Stimulated activated naive CD8-positive, alpha-beta T cell treated with anti-CD3 and anti-CD28 coated beads, Interleukin-15, Interleukin-2, amounts not matched to agents 100 ng/mL and 50 ng/mL, for 24 hours (primary cell): ENCODE data around the gene ANKLE2.

Source experiments
- H3K27ac Mint-ChIP-seq: one replicate; pipeline ENCODE4 v1.8.0; 2021; ENCODE audit warnings: mild to moderate bottlenecking, mixed read lengths
- H3K27me3 Mint-ChIP-seq: one replicate; pipeline ENCODE4 v1.8.0; 2021; ENCODE audit warnings: mixed read lengths
- H3K36me3 Mint-ChIP-seq: one replicate; pipeline ENCODE4 v1.8.0; 2021; ENCODE audit warnings: low read depth, mixed read lengths
- H3K4me1 Mint-ChIP-seq: one replicate; pipeline ENCODE4 v1.8.0; 2021; ENCODE audit warnings: low read depth, mixed read lengths
- H3K4me3 Mint-ChIP-seq: one replicate; pipeline ENCODE4 v1.8.0; 2021; ENCODE audit warnings: mild to moderate bottlenecking, mixed read lengths
- H3K9me3 Mint-ChIP-seq: one replicate; pipeline ENCODE4 v1.8.0; 2021; ENCODE audit warnings: mixed read lengths

The ANKLE2 gene

DNA sequence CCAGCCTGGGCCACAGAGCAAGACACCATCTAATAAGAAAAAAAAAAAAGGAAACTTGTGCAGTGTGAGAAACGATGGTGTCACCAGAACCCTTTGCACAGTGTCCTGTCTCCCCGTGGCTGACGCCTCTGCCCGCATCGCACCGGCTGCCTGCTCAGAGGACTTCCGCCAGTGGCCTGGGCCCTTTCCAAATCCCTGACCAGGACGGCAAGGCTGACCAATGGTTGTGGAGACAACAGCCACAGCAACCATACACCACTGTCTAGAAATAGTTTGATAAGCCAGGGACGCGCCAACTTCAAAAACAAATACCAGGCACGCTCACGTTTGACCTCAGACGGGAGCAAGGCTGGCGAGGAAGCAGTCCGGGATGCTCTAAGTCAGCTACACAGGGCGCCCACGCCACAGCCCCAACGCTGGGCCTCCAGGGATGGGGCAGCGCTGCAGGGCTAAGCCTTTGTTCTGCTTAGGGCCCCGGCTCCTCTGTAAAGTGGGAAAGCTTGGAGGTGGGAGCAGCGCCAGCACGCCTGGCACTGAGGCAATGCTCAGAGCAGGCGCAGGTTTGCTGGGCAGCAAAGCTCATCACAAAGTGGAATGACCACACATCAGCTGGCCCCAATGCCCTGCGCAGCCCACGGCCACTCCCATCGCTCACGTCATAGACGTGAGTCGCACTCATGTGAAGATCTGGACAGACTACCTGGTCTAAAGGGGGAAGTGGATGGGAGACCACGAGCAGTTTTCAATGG, 38.4 kb downstream of the ANKLE2 start:
- peak overlapping the region; percentile 40 for H3K27ac Mint-ChIP-seq
- H3K36me3 Mint-ChIP-seq: peaks cover 76% of the 10 kb centered on the region
- H3K4me3 Mint-ChIP-seq: no peak overlapping the region

GRCh38 chr12:132720606-132721345, 40.9 kb downstream of the ANKLE2 start:
- H3K9me3 Mint-ChIP-seq: no peaks in the 10 kb centered on the region
- H3K4me1 Mint-ChIP-seq: no peaks in the 10 kb centered on the region
- no peaks in the 10 kb centered on the region for H3K27me3 Mint-ChIP-seq
- no peak overlapping the region for H3K27ac Mint-ChIP-seq
- peaks cover 59% of the 10 kb centered on the region for H3K36me3 Mint-ChIP-seq
- H3K4me3 Mint-ChIP-seq: peak overlapping the region; percentile 28

More for the DNA sequence above, 38.4 kb downstream of the ANKLE2 start:
- H3K4me1 Mint-ChIP-seq: peaks cover 6% of the 10 kb centered on the region
- no peaks in the 10 kb centered on the region for H3K27me3 Mint-ChIP-seq
- H3K9me3 Mint-ChIP-seq: no peaks in the 10 kb centered on the region

DNA sequence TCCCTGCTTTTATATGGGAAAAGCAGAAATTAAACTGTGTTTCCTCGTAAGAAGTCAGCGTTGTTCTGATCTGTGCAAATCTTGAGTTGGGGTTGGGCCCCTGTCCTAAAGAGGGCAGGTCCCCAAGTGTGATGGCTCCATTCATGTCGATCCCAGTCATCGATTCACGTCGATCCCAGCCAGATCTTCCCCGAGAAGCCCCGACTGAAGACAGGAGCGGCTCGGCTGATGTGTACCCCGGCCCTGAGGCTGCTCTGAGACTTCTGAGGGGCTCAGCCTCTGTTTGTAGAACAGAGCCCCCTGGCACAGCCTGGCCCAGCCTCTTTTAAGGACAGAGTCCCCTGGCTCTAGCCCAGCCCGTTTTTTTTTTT, 41.7 kb downstream of the ANKLE2 start:
- H3K4me3 Mint-ChIP-seq: no peak overlapping the region
- H3K9me3 Mint-ChIP-seq: no peaks in the 10 kb centered on the region
- no peak overlapping the region for H3K27ac Mint-ChIP-seq
- H3K4me1 Mint-ChIP-seq: no peaks in the 10 kb centered on the region
- H3K36me3 Mint-ChIP-seq: peaks cover 54% of the 10 kb centered on the region
- no peaks in the 10 kb centered on the region for H3K27me3 Mint-ChIP-seq

- Mint-ChIP-seq H3K4me3 (no peak overlapping the region), H3K27ac (no peak overlapping the region), H3K27me3 (no peaks in the 10 kb centered on the region), H3K36me3 (peaks cover 57% of the 10 kb centered on the region), H3K4me1 (peaks cover 3% of the 10 kb centered on the region), H3K9me3 (no peaks in the 10 kb centered on the region)
Observed at GRCh38 chr12:132719141-132719953, 42.3 kb downstream of the ANKLE2 start.

- H3K4me3 Mint-ChIP-seq: no peak overlapping the region
- H3K36me3 Mint-ChIP-seq: peaks cover 54% of the 10 kb centered on the region
- peaks cover 6% of the 10 kb centered on the region for H3K4me1 Mint-ChIP-seq
- H3K27me3 Mint-ChIP-seq: no peaks in the 10 kb centered on the region
- no peak overlapping the region for H3K27ac Mint-ChIP-seq
- no peaks in the 10 kb centered on the region for H3K9me3 Mint-ChIP-seq
Observed at GRCh38 chr12:132718644-132719043, 43.0 kb downstream of the ANKLE2 start.

DNA sequence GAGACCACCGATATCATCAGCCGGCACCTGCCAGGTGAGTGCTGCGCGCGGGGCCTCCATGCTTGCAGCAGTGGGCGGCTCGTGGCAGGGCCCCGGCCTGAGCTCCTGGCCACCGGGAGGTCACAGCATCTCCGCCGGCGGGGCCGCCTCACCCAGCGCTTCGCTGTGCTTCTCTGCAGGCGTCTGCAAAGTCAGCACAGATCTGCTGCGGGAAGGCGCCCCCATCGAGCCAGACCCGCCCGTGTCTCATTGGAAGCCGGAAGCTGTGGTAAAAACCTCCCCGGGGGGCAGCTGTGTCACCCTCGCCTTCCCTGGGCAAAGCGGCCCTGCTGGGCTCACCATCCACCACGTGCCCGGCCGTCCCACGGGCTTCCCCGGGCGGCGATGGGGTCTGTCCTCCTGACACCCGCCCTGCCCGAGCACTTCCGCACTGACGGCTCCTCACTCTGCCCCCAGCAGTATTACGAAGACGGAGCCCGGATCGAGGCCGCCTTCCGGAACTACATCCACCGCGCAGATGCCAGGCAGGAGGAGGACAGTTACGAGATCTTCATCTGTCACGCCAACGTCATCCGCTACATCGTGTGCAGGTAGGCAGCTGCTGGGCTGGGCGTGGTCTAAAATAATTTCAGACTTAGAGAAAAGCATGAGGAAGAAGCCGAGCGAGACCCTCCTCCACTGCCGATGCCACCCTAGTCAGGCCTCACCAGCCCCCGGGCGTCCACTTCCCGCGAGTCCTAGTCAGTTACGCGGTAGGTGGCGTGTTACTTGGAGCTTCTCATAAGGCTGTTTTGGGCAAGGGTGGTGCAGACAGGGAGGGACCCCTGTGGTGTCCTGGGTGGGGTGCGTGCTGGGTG, 43.9 kb downstream of the ANKLE2 start:
- peaks cover 15% of the 10 kb centered on the region for H3K4me1 Mint-ChIP-seq
- no peak overlapping the region for H3K4me3 Mint-ChIP-seq
- no peaks in the 10 kb centered on the region for H3K9me3 Mint-ChIP-seq
- H3K27me3 Mint-ChIP-seq: no peaks in the 10 kb centered on the region
- no peak overlapping the region for H3K27ac Mint-ChIP-seq
- peaks cover 54% of the 10 kb centered on the region for H3K36me3 Mint-ChIP-seq

GRCh38 chr12:132717011-132717410, 44.6 kb downstream of the ANKLE2 start:
- no peak overlapping the region for H3K27ac Mint-ChIP-seq
- no peaks in the 10 kb centered on the region for H3K27me3 Mint-ChIP-seq
- peaks cover 21% of the 10 kb centered on the region for H3K4me1 Mint-ChIP-seq
- no peak overlapping the region for H3K4me3 Mint-ChIP-seq
- H3K36me3 Mint-ChIP-seq: peaks cover 57% of the 10 kb centered on the region
- no peaks in the 10 kb centered on the region for H3K9me3 Mint-ChIP-seq

DNA sequence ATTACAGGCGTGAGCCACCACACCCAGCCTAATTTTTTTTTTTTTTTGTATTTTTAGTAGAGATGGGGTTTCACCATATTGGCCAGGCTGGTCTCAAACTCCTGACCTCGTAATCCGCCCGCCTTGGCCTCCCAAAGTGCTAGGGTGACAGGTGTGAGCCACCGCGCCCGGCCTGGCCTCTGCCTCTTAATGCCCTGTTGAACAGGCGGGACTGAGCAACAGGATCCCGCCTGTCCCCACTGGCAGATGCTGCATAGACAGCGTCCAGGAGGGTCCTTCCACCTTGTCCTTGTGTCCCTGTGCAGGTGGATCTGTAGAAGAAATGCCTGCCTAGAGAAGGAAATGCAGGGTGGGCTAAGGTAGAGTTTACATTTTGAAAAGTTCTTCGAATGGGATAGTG, 45.3 kb downstream of the ANKLE2 start:
- Mint-ChIP-seq H3K9me3 (no peaks in the 10 kb centered on the region), H3K27ac (no peak overlapping the region), H3K4me1 (peaks cover 28% of the 10 kb centered on the region), H3K4me3 (no peak overlapping the region), H3K36me3 (peaks cover 53% of the 10 kb centered on the region), H3K27me3 (no peaks in the 10 kb centered on the region)

- Mint-ChIP-seq H3K9me3 (no peaks in the 10 kb centered on the region), H3K36me3 (peaks cover 49% of the 10 kb centered on the region), H3K4me3 (no peak overlapping the region), H3K27me3 (no peaks in the 10 kb centered on the region), H3K4me1 (peaks cover 28% of the 10 kb centered on the region), H3K27ac (no peak overlapping the region)
Observed at GRCh38 chr12:132715874-132716273, 45.8 kb downstream of the ANKLE2 start.

GRCh38 chr12:132713123-132713522, 48.5 kb downstream of the ANKLE2 start:
- Mint-ChIP-seq H3K27me3 (no peaks in the 10 kb centered on the region), H3K9me3 (no peaks in the 10 kb centered on the region), H3K36me3 (peaks cover 31% of the 10 kb centered on the region), H3K27ac (peak overlapping the region; percentile 40), H3K4me1 (peaks cover 33% of the 10 kb centered on the region), H3K4me3 (peak overlapping the region; percentile 39)

DNA sequence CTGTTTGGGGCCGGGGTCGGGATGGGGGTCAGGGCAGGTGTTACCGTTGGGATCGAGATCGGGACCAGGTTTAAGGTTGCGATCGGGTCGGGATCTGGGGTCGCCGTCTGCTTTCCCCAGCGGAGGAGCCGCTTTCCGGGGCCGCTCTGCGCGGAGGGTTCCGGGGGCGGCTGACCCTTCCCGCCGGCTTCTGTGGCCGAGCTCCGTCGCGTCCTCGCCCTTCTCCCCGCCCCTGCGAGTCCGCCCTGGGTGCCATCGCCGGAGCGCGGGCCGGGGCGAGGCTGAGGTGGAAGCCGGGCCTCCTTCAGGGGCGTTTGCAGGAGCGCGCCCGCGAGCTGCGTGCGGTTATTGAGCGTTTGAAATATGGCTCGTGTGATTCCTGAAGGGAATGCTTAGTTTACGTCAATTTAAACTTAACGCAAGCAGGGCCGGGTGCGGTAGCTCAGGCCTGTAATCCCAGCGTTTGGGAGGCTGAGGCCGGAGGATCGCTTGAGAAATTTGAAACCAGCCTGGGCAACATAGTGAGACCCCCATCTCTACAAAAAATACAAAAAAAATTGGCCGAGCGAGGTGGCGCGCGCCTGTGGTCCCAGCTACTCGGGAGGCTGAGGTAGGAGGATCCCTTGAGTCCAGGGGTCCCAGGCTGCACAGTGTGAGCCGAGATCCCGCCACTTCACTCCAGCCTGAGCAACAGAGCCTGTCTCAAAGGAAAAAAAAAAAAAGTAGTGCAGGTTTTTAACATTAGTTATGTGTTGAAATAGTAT, 50.4 kb downstream of the ANKLE2 start:
- H3K4me3 Mint-ChIP-seq: peak overlapping the region; percentile 85
- H3K36me3 Mint-ChIP-seq: peaks cover 35% of the 10 kb centered on the region
- H3K27me3 Mint-ChIP-seq: no peaks in the 10 kb centered on the region
- peak overlapping the region; percentile 71 for H3K27ac Mint-ChIP-seq
- peaks cover 4% of the 10 kb centered on the region for H3K9me3 Mint-ChIP-seq
- peaks cover 33% of the 10 kb centered on the region for H3K4me1 Mint-ChIP-seq

DNA sequence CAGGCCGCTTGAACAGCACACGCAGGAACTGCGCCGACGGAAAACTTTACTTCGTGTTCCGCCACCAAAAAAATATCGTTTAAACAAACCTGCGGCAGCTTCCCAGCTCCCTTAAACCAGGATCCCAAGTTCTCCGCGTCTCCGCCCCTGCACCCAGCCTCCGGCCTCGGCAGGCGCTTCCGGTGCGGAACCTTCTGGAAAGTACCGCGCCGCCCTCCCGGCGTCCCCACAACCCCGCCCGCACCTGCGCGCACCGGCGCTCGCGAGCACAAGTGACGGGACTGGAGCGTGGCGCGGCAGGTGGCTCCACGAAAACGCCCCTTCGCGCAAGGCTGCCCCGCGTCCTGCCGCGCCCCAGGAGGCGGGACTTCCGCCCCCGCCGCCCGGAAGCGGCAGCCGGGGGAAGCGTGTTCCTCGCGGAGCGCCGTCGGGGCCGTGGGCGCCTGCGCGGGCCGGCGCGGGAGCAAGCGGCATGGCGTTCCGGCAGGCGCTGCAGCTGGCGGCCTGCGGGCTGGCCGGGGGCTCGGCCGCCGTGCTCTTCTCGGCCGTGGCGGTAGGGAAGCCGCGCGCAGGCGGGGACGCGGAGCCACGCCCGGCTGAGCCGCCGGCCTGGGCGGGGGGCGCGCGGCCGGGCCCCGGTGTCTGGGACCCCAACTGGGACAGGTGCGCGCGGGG, 51.1 kb downstream of the ANKLE2 start, which contains the start of gene PGAM5:
PGAM5 (plus strand) TSS at position 438 of the 675 bp plus-strand sequence; CDS start at position 473, 35 bp downstream.
- H3K27me3 Mint-ChIP-seq: no peaks in the 10 kb centered on the region
- peaks cover 31% of the 10 kb centered on the region for H3K36me3 Mint-ChIP-seq
- peaks cover 33% of the 10 kb centered on the region for H3K4me1 Mint-ChIP-seq
- peak within 1 kb of the TSS; percentile 85 for H3K4me3 Mint-ChIP-seq
- peaks cover 4% of the 10 kb centered on the region for H3K9me3 Mint-ChIP-seq
- peak within 1 kb of the TSS; percentile 86 for H3K27ac Mint-ChIP-seq

GRCh38 chr12:132710043-132710404, 51.6 kb downstream of the ANKLE2 start:
- peak overlapping the region; percentile 84 for H3K4me3 Mint-ChIP-seq
- H3K9me3 Mint-ChIP-seq: peaks cover 4% of the 10 kb centered on the region
- peaks cover 30% of the 10 kb centered on the region for H3K36me3 Mint-ChIP-seq
- H3K27me3 Mint-ChIP-seq: no peaks in the 10 kb centered on the region
- H3K4me1 Mint-ChIP-seq: peaks cover 33% of the 10 kb centered on the region
- peak overlapping the region; percentile 86 for H3K27ac Mint-ChIP-seq
